ENCODE results near the gene C1QB.

Gene C1QB, protein sequence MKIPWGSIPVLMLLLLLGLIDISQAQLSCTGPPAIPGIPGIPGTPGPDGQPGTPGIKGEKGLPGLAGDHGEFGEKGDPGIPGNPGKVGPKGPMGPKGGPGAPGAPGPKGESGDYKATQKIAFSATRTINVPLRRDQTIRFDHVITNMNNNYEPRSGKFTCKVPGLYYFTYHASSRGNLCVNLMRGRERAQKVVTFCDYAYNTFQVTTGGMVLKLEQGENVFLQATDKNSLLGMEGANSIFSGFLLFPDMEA

DNA sequence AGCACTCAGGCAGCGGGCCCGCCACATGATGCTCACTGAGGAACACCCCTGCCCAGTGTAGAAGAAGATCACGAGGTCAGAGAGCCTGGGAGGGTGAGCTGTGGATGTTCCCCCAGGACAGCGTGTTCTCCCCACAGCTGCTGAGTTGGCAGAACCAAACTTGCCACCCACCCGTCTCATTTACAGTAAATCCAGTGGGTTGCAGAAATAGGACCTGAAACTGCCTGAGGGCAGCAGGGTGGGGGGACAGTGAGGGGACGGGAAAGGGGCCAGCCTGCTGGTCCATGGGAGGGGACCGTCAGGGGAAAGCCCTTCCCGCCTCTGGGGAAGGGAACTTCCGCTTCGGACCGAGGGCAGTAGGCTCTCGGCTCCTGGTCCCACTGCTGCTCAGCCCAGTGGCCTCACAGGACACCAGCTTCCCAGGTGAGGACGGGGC lies at the start of gene C1QB:
C1QB (plus strand) TSS at position 356 of the 436 bp plus-strand sequence. CDS start 6,227 bp downstream, outside the sequence.
- H3K4me3 ChIP-seq (ENCODE audit: low read depth, low read length) = no peak within 1 kb of the TSS
- H3K27ac ChIP-seq (ENCODE audit: low read depth, low read length) = no peak within 1 kb of the TSS
- H3K36me3 ChIP-seq (ENCODE audit: control insufficient read depth, insufficient read depth, low read length) = no peaks in the 10 kb centered on the region
- no peak within 1 kb of the TSS for H3K9ac ChIP-seq (ENCODE audit: low read depth, low read length)
- H3K27me3 ChIP-seq (ENCODE audit: control insufficient read depth, insufficient read depth, low read length) = no peaks in the 10 kb centered on the region
- H3K4me1 ChIP-seq (ENCODE audit: control insufficient read depth, insufficient read depth, low read length) = no peaks in the 10 kb centered on the region
- no peaks in the 10 kb centered on the region for H3K9me3 ChIP-seq (ENCODE audit: control insufficient read depth, insufficient read depth, low read length)

DNA sequence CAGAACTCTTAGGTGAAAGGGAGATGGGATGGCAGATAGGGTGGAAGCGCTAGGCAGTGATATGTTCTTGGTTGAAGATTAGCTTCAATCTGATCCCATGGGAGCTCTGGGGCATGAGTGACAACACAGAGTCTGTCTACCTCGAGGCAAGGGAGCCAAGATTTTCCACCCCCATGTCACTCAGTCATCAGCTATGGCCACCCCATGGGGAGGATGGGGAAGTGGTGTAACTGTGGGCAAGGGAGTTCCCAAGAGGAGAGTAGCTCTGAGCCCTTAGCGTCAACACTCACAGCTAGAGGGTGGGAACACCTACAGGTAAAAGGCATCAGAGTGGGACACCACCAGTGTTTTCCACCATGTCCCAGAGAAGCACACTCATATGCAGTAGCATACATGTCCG lies 46.9 kb upstream of the C1QB start:
- Histone ChIP-seq H3K4me3 (ENCODE audit: low read depth, low read length) (no peak overlapping the region), H3K27me3 (ENCODE audit: control insufficient read depth, insufficient read depth, low read length) (0 out of 2 replicates have a peak, but pooled peaks cover 2% of the 10 kb centered on the region), H3K9ac (ENCODE audit: low read depth, low read length) (no peak overlapping the region), H3K4me1 (ENCODE audit: control insufficient read depth, insufficient read depth, low read length) (peaks cover 12% of the 10 kb centered on the region; the same call in 1 of the 2 replicates), H3K9me3 (ENCODE audit: control insufficient read depth, insufficient read depth, low read length) (no peaks in the 10 kb centered on the region), H3K27ac (ENCODE audit: low read depth, low read length) (no peak overlapping the region), H3K36me3 (ENCODE audit: control insufficient read depth, insufficient read depth, low read length) (no peaks in the 10 kb centered on the region)

DNA sequence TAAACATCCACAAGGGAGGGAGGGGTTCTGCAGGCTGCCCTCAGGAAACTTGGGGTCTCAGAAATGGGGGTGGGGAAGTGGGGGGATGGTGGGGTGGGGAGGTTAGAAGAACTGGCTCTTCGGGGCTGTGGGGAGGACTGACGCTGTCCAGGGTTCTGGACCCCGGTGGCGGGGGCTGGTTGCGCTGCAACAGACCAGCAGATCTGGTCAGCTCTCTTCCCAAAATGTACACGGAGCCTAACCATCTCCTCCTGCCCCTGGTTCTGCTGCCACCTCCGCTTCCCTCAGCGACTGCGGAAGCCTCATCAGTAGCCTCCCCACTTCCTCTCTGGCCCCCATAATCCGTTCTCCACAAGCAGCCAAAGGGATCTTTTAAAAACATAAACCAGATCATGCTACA lies 45.9 kb upstream of the C1QB start:
- H3K9me3 ChIP-seq (ENCODE audit: control insufficient read depth, insufficient read depth, low read length) = no peaks in the 10 kb centered on the region
- 0 out of 2 replicates have a peak, but pooled peaks cover 2% of the 10 kb centered on the region for H3K27me3 ChIP-seq (ENCODE audit: control insufficient read depth, insufficient read depth, low read length)

DNA sequence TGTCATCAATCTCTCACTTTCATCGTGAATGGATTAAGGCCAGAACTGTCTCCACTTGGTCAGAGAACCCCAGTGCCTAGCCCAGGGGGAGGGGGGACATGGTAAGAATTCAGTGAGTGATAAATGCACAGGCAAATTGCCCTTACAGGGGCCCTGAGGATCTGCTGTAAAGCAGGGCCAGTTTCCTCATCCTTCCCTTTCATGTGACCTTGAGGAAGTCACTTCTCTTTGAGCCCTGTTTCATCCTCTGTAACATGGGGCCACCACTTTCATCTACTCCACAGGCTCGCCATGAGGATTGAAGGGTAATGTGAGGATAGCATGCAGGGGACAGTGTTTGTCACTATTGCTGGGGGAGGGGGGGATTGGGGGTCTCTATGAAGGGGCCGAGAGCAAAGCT lies 44.7 kb upstream of the C1QB start:
- H3K27me3 ChIP-seq (ENCODE audit: control insufficient read depth, insufficient read depth, low read length) = 0 out of 2 replicates have a peak, but pooled peaks cover 2% of the 10 kb centered on the region
- H3K9me3 ChIP-seq (ENCODE audit: control insufficient read depth, insufficient read depth, low read length) = no peaks in the 10 kb centered on the region
- peaks cover 12% of the 10 kb centered on the region; the same call in 1 of the 2 replicates for H3K4me1 ChIP-seq (ENCODE audit: control insufficient read depth, insufficient read depth, low read length)
- no peaks in the 10 kb centered on the region for H3K36me3 ChIP-seq (ENCODE audit: control insufficient read depth, insufficient read depth, low read length)
- no peak overlapping the region for H3K4me3 ChIP-seq (ENCODE audit: low read depth, low read length)
- H3K27ac ChIP-seq (ENCODE audit: low read depth, low read length) = no peak overlapping the region
- no peak overlapping the region for H3K9ac ChIP-seq (ENCODE audit: low read depth, low read length)

More for the DNA sequence above, 45.9 kb upstream of the C1QB start:
- Histone ChIP-seq H3K9ac (ENCODE audit: low read depth, low read length) (no peak overlapping the region), H3K27ac (ENCODE audit: low read depth, low read length) (no peak overlapping the region), H3K36me3 (ENCODE audit: control insufficient read depth, insufficient read depth, low read length) (no peaks in the 10 kb centered on the region), H3K4me1 (ENCODE audit: control insufficient read depth, insufficient read depth, low read length) (peaks cover 12% of the 10 kb centered on the region; the same call in 1 of the 2 replicates), H3K4me3 (ENCODE audit: low read depth, low read length) (no peak overlapping the region)

DNA sequence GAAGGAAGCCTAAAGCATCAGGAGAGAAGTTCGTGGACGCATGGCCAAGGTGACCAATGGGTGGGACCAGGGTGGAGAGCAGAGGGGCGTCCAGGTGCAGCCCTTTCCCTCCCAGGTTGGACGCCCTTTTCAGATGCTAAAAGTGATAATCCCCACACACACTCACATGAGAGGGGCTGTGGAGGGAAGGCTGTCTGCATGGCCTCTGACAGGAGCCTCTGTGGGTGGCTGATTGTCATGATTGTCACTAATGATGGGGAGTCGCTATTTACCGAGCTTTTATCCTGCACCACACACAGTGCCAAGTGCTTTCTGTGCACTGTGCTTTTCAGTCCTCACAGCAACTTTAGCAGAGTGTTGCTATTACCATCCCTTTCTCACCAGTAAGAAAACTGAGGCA lies 43.7 kb upstream of the C1QB start:
- Histone ChIP-seq H3K4me3 (ENCODE audit: low read depth, low read length) (no peak overlapping the region), H3K27me3 (ENCODE audit: control insufficient read depth, insufficient read depth, low read length) (0 out of 2 replicates have a peak, but pooled peaks cover 2% of the 10 kb centered on the region), H3K36me3 (ENCODE audit: control insufficient read depth, insufficient read depth, low read length) (no peaks in the 10 kb centered on the region), H3K27ac (ENCODE audit: low read depth, low read length) (no peak overlapping the region), H3K4me1 (ENCODE audit: control insufficient read depth, insufficient read depth, low read length) (peaks cover 10% of the 10 kb centered on the region; the same call in 1 of the 2 replicates), H3K9ac (ENCODE audit: low read depth, low read length) (no peak overlapping the region), H3K9me3 (ENCODE audit: control insufficient read depth, insufficient read depth, low read length) (no peaks in the 10 kb centered on the region)

DNA sequence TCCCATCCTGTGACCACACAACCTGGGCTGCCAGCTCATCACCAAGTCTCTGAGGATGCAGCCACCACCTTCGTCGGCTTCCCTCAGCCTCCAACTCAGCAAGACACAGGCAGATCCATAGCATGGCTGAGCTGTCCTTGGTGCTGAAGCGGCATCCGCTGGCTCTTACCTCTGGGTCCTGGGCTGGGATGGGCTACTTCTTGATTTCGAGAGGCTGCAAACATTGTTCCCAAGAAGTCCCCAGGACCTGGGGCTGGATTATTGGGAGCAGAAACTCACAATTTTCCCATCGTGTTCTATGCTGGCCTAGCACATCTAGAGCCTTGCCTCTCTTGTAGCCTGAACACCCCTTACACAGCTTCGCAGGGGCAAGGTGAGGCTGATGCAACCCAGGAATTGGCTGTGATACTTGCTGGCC lies 41.5 kb upstream of the C1QB start:
- Histone ChIP-seq H3K27ac (ENCODE audit: low read depth, low read length) (no peak overlapping the region), H3K9me3 (ENCODE audit: control insufficient read depth, insufficient read depth, low read length) (no peaks in the 10 kb centered on the region), H3K4me3 (ENCODE audit: low read depth, low read length) (no peak overlapping the region), H3K4me1 (ENCODE audit: control insufficient read depth, insufficient read depth, low read length) (peaks cover 10% of the 10 kb centered on the region; the same call in 1 of the 2 replicates), H3K27me3 (ENCODE audit: control insufficient read depth, insufficient read depth, low read length) (0 out of 2 replicates have a peak, but pooled peaks cover 2% of the 10 kb centered on the region), H3K9ac (ENCODE audit: low read depth, low read length) (no peak overlapping the region), H3K36me3 (ENCODE audit: control insufficient read depth, insufficient read depth, low read length) (no peaks in the 10 kb centered on the region)

DNA sequence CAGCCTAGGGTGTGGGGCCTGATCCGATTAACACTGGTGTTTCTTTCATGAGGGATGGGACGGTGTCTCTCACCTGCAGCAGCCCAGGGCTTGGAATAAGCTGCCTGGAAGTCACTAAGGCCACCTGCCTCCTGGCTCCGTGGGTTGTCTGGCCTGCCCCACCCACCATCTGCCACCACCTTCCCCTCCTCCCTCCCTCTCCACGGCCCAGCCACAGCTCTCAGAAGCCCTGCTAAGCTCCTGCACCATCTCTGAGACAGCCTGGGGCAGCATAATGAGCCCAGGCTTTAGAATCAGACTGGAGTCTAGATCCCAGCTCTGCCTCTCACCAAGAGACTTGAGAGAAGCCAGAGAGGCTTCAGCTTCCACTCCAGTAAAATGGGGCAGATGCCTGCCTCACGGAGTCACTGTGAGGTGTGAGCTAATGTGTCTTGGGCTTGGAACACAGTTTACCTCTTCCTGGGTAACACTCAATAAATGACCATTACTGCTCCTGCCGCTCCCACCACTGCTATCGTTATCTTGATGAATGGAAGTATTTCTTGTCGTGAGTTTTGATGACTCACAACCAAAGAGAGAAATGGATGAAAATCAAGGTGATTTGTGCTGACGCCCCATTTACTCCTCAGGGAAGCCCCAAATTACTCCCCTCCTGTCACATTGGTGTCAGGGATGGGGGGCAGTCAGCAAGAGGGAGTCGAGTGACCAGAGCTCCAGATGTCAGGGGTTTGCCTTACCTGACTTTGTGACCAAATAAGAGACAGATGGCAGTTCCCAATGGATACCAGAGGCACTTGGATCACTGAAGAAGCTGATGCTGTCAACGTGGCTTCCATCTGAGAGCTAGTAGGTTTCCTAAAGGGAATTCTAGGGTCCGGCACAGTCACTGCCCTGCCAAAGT lies 40.1 kb upstream of the C1QB start:
- Histone ChIP-seq H3K4me3 (ENCODE audit: low read depth, low read length) (no peak overlapping the region), H3K27ac (ENCODE audit: low read depth, low read length) (no peak overlapping the region), H3K27me3 (ENCODE audit: control insufficient read depth, insufficient read depth, low read length) (no peaks in the 10 kb centered on the region)

DNA sequence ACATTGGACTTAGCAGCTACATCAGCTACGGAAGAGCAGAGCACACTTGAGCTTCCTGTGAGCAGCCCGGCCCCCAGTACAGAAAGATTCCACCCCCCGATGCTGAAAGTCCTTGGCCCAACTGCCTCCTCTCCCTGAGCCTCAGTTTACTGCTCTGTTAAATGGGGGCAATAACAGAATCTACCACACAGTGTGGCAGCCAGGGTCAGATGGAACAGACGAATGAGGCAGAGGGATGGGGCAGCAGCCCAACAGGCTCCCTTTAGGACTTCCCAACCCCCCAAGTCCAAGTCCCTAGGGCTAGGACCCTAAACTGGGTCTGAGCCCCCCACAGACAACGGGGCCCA lies 39.5 kb upstream of the C1QB start:
- Histone ChIP-seq H3K36me3 (ENCODE audit: control insufficient read depth, insufficient read depth, low read length) (no peaks in the 10 kb centered on the region), H3K4me1 (ENCODE audit: control insufficient read depth, insufficient read depth, low read length) (peaks cover 3% of the 10 kb centered on the region; the same call in 1 of the 2 replicates), H3K27me3 (ENCODE audit: control insufficient read depth, insufficient read depth, low read length) (no peaks in the 10 kb centered on the region), H3K27ac (ENCODE audit: low read depth, low read length) (no peak overlapping the region), H3K9ac (ENCODE audit: low read depth, low read length) (no peak overlapping the region), H3K4me3 (ENCODE audit: low read depth, low read length) (no peak overlapping the region), H3K9me3 (ENCODE audit: control insufficient read depth, insufficient read depth, low read length) (no peaks in the 10 kb centered on the region)

More for the DNA sequence above, 40.1 kb upstream of the C1QB start:
- Histone ChIP-seq H3K36me3 (ENCODE audit: control insufficient read depth, insufficient read depth, low read length) (no peaks in the 10 kb centered on the region), H3K4me1 (ENCODE audit: control insufficient read depth, insufficient read depth, low read length) (peaks cover 5% of the 10 kb centered on the region; the same call in 1 of the 2 replicates), H3K9ac (ENCODE audit: low read depth, low read length) (no peak overlapping the region), H3K9me3 (ENCODE audit: control insufficient read depth, insufficient read depth, low read length) (no peaks in the 10 kb centered on the region)

DNA sequence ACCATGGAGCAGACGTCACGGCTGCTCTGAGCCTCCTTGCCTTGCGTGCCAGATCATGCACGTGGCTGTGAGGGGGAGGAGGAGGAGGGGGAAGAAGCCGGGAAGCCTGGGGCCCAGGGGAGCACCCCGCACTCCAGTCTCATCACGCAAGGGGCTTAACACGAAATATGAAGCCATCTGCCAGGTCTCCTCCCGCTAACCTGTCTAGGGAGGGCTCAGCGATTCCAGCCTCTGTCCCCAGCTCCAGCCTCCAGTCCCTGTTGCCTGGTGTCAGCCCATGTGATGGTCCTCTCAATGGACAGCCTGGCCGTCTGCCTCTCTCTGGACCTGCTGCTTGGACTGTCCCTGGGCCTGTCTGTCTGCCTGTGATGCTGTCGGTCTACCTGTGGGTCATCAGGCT lies 39.1 kb upstream of the C1QB start:
- H3K9ac ChIP-seq (ENCODE audit: low read depth, low read length) = no peak overlapping the region
- no peak overlapping the region for H3K4me3 ChIP-seq (ENCODE audit: low read depth, low read length)

DNA sequence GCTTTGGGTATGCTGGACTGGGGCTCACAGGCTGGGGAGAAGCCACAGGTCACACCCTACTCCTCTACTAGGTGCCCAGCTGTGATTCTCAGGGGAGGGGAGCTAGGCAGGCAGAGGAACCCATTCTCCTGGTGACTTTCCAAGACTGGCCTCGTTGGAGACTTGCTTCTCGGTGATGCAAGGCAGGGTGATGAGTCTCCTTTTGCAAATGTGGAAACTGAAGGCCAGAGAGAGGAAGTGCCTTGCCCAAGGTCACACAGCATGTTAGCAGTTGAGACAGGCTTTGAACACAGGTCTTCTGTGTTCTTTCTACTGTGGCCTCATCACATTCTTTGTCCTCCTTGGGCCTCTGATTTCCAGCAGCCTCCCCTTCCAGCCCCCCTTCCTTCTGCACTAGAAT lies 37.1 kb upstream of the C1QB start:
- Histone ChIP-seq H3K4me3 (ENCODE audit: low read depth, low read length) (no peak overlapping the region), H3K9ac (ENCODE audit: low read depth, low read length) (no peak overlapping the region), H3K27ac (ENCODE audit: low read depth, low read length) (no peak overlapping the region), H3K36me3 (ENCODE audit: control insufficient read depth, insufficient read depth, low read length) (no peaks in the 10 kb centered on the region), H3K4me1 (ENCODE audit: control insufficient read depth, insufficient read depth, low read length) (no peaks in the 10 kb centered on the region; the same call in 1 of the 2 replicates), H3K9me3 (ENCODE audit: control insufficient read depth, insufficient read depth, low read length) (no peaks in the 10 kb centered on the region), H3K27me3 (ENCODE audit: control insufficient read depth, insufficient read depth, low read length) (no peaks in the 10 kb centered on the region)

More for the DNA sequence above, 39.1 kb upstream of the C1QB start:
- peaks cover 3% of the 10 kb centered on the region; the same call in 1 of the 2 replicates for H3K4me1 ChIP-seq (ENCODE audit: control insufficient read depth, insufficient read depth, low read length)
- H3K27ac ChIP-seq (ENCODE audit: low read depth, low read length) = no peak overlapping the region
- H3K36me3 ChIP-seq (ENCODE audit: control insufficient read depth, insufficient read depth, low read length) = no peaks in the 10 kb centered on the region
- no peaks in the 10 kb centered on the region for H3K27me3 ChIP-seq (ENCODE audit: control insufficient read depth, insufficient read depth, low read length)
- no peaks in the 10 kb centered on the region for H3K9me3 ChIP-seq (ENCODE audit: control insufficient read depth, insufficient read depth, low read length)

DNA sequence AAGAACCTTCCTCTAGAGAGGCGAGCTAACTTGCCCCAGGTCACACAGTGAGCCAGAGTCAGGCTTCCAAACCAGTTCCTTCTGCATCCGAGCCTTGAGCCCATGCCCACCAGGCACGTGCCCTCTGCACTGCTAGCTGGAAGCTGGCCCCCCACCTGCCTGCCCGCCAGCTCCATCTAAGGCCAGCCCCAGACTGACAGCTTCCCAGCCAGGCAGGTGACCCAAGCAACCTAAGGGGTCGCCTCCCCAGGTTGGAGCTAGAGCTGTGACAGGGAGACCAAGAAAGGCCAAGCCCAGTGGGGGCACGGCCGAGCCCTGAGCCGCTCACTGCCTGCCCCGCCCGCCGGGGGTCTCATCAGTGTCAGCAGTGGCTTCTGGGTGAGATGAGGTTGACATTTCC lies 36.5 kb upstream of the C1QB start:
- no peaks in the 10 kb centered on the region for H3K27me3 ChIP-seq (ENCODE audit: control insufficient read depth, insufficient read depth, low read length)
- H3K4me1 ChIP-seq (ENCODE audit: control insufficient read depth, insufficient read depth, low read length) = no peaks in the 10 kb centered on the region; the same call in 1 of the 2 replicates
- no peak overlapping the region for H3K9ac ChIP-seq (ENCODE audit: low read depth, low read length)
- H3K9me3 ChIP-seq (ENCODE audit: control insufficient read depth, insufficient read depth, low read length) = no peaks in the 10 kb centered on the region
- no peak overlapping the region for H3K4me3 ChIP-seq (ENCODE audit: low read depth, low read length)
- H3K27ac ChIP-seq (ENCODE audit: low read depth, low read length) = no peak overlapping the region
- H3K36me3 ChIP-seq (ENCODE audit: control insufficient read depth, insufficient read depth, low read length) = no peaks in the 10 kb centered on the region
